Keratinocyte (primary cell): ENCODE results near the gene LPAR1.

Experiments
- CTCF ChIP-seq, 3 experiments: IDR thresholded peaks in 1 of 3; conservative IDR thresholded peaks in 1 of 3; optimal IDR thresholded peaks in 1 of 3; 2 replicates in 2 of 3; 3 replicates in 1 of 3; pipeline versions ENCODE3 to v1.5.1; 2011; ENCODE audit warnings: low read length in 3 of 3, mild to moderate bottlenecking in 3 of 3, moderate library complexity in 2 of 3, control low read depth in 1 of 3, inconsistent platforms in 1 of 3; ENCODE audit not compliant: insufficient read depth in 2 of 3; ENCODE audit errors: extremely low read depth in 1 of 3
- EZH2 ChIP-seq: IDR thresholded peaks from one replicate; pipeline ENCODE4 v1.6.1; 2012; ENCODE audit warnings: inconsistent platforms, mild to moderate bottlenecking, low read length, moderate library complexity

- no peak for TF ChIP-seq CTCF (optimal IDR thresholded peaks at IDR 0.05 in 1 of 3, IDR thresholded peaks at IDR 0.05 in 1 of 3, conservative IDR thresholded peaks at IDR 0.05 in 1 of 3; ENCODE audit: extremely low read depth in 1 of 3, insufficient read depth in 2 of 3, low read length in 3 of 3)
- no peak for TF ChIP-seq EZH2
These were observed 36.7 kb downstream of the LPAR1 start for GRCh38 chr9:111001526-111001925.
